Measurements from ENCODE around the gene LRRC8B. TPM values are rescaled to one million over a fixed set of nuclear protein-coding genes. Genes with fewer than 3 reads are reported as not detected.
A peak's percentile ranks its signal among the peaks of the same experiment; 100 is the strongest.

LRRC8B gene
- total RNA-seq, 4 donors from 2014 or later = 27.1 to 48.0 (median 35.1) TPM

- no peak overlapping the region for H3K4me3 ChIP-seq
- H3K4me1 ChIP-seq = peaks cover 0 to 34% (median 0%) of the 10 kb centered on the region in 4 donors
- DNase-seq (ENCODE audit: low spot score in 2 of 2) = no peak
- peaks cover 0 to 4% (median 0%) of the 10 kb centered on the region in 3 donors for H3K36me3 ChIP-seq
- no peak for TF ChIP-seq CTCF (IDR thresholded peaks at IDR 0.05)
- no peak for TF ChIP-seq EP300 (IDR thresholded peaks at IDR 0.05)
- no peak for TF ChIP-seq POLR2A (IDR thresholded peaks at IDR 0.05)
- peak overlapping the region in 2 of 4 donors; percentile 93 to 95 for H3K27ac ChIP-seq
- no peaks in the 10 kb centered on the region for H3K27me3 ChIP-seq
- no peaks in the 10 kb centered on the region for H3K9me3 ChIP-seq
Observed at GRCh38 chr1:89528382-89528780, 3.8 kb downstream of the LRRC8B start.

DNA sequence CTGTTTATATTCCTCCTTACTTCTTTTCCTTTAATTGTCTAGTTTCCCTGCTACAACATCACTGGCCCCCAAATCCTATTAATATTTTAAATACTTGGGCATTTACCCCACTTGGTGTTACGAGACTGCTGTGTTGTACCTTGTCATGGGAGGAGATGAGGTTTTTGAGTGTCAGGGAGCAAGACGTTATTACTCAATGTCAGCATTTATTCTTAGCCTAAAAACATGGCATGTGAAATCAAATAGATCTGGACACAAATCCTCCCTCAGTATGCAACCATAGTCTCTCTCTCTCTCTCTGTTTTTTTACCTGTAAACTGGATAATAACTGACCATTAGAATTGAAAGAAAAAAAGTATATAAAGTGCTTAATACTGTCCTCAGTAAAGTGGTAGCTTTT lies 4.6 kb downstream of the LRRC8B start:
- Histone ChIP-seq H3K27ac (peak overlapping the region in 1 of 4 donors; percentile 31), H3K36me3 (peaks cover 0 to 4% (median 0%) of the 10 kb centered on the region in 3 donors), H3K4me1 (peaks cover 0 to 26% (median 0%) of the 10 kb centered on the region in 4 donors), H3K9me3 (no peaks in the 10 kb centered on the region), H3K27me3 (no peaks in the 10 kb centered on the region), H3K4me3 (no peak overlapping the region)
- no peak for DNase-seq (ENCODE audit: low spot score in 2 of 2)
- TF ChIP-seq EP300 (IDR thresholded peaks at IDR 0.05) (no peak), CTCF (IDR thresholded peaks at IDR 0.05) (no peak), POLR2A (IDR thresholded peaks at IDR 0.05) (no peak)
- 64% methylated on average over 2 of the region's 2 CpGs for WGBS, 2 donors

- no peaks in the 10 kb centered on the region for H3K9me3 ChIP-seq
- 72 to 90% methylated on average over 8 of the region's 8 CpGs for WGBS, 2 donors
- TF ChIP-seq CTCF (IDR thresholded peaks at IDR 0.05) = no peak
- no peak overlapping the region for H3K4me3 ChIP-seq
- no peaks in the 10 kb centered on the region for H3K27me3 ChIP-seq
- H3K4me1 ChIP-seq = peaks cover 0 to 25% (median 0%) of the 10 kb centered on the region in 4 donors
- DNase-seq (ENCODE audit: low spot score in 2 of 2) = no peak
- H3K36me3 ChIP-seq = peaks cover 0 to 4% (median 0%) of the 10 kb centered on the region in 3 donors
- no peak overlapping the region for H3K27ac ChIP-seq
Observed at GRCh38 chr1:89530444-89531089, 5.9 kb downstream of the LRRC8B start.

DNA sequence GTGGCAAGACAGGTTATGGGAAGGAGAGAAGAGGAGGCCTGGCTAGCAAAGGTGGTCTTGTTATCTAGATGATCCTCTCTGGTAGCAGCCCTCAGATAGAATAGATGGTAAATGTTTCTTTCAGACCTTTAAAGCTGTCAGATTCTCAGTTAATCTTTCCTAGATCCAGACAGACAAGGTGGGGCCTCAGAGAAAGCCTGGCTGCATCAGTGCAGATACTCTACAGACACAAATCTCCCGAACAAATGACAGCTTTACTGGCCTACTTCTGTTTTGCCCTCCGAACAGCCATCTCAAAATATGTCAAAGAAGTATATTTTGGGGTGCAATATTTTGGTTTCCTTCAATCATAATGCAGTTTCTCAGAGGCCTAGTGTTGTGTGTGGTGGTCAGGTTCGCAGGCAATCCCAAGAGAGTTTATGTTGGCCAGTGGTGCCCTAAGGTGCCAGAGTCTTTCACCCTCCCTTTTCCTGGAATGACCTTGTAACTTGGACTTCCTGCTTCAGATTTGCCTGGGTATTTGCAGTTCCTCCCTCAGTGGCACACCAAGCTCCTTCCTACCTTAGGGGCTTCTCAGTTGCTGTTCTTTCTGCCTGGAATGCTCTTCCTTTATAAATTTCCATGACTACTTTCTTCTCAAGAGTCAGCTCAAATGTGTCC lies 7.0 kb downstream of the LRRC8B start:
- 91 to 95% methylated on average over 3 of the region's 3 CpGs for WGBS, 2 donors
- Histone ChIP-seq H3K9me3 (no peaks in the 10 kb centered on the region), H3K36me3 (peaks cover 0 to 4% (median 0%) of the 10 kb centered on the region in 3 donors), H3K27me3 (no peaks in the 10 kb centered on the region), H3K27ac (no peak overlapping the region), H3K4me1 (peaks cover 0 to 28% (median 0%) of the 10 kb centered on the region in 4 donors), H3K4me3 (no peak overlapping the region)
- TF ChIP-seq EP300 (IDR thresholded peaks at IDR 0.05) = no peak
- TF ChIP-seq POLR2A (IDR thresholded peaks at IDR 0.05) = no peak
- TF ChIP-seq CTCF (IDR thresholded peaks at IDR 0.05) = no peak
- no peak for DNase-seq (ENCODE audit: low spot score in 2 of 2)

GRCh38 chr1:89532228-89532627 lies 7.6 kb downstream of the LRRC8B start:
- TF ChIP-seq POLR2A (IDR thresholded peaks at IDR 0.05) (no peak), CTCF (IDR thresholded peaks at IDR 0.05) (no peak), EP300 (IDR thresholded peaks at IDR 0.05) (no peak)
- DNase-seq (ENCODE audit: low spot score in 2 of 2) = no peak
- peaks cover 0 to 26% (median 0%) of the 10 kb centered on the region in 4 donors for H3K4me1 ChIP-seq
- WGBS, 2 donors = 79 to 88% methylated on average over 4 of the region's 4 CpGs
- H3K27ac ChIP-seq = no peak overlapping the region
- H3K27me3 ChIP-seq = no peaks in the 10 kb centered on the region
- no peak overlapping the region for H3K4me3 ChIP-seq
- H3K9me3 ChIP-seq = no peaks in the 10 kb centered on the region
- peaks cover 0 to 4% (median 0%) of the 10 kb centered on the region in 3 donors for H3K36me3 ChIP-seq
